PC-9 (cell line): ENCODE measurements around the gene EVX1.

Source experiments
- CTCF ChIP-seq: fragments of 200-600 bp; sonication (generic); conservative IDR thresholded peaks from 2 replicates; pipeline ENCODE4 v1.6.1; 2017; ENCODE audit warnings: mixed run types, antibody characterized with exemption, mild to moderate bottlenecking, moderate library complexity
- EZH2 ChIP-seq: fragments of 200-600 bp; sonication (generic); IDR thresholded peaks from 2 replicates; pipeline ENCODE4 v1.8.0; 2017; ENCODE audit warnings: antibody characterized with exemption, low read depth

GRCh38 chr7:27215356-27215755, 27.2 kb upstream of the EVX1 start:
- TF ChIP-seq CTCF (no peak), EZH2 (no peak)
